GM12801 (cell line): Measurements from ENCODE around the gene CADM1.

Source experiments
- TF ChIP-seq, protein P1 (sequence below): IDR thresholded peaks from one replicate; pipeline ENCODE4 v1.5.1; 2011; ENCODE audit warnings: control low read depth; ENCODE audit not compliant: insufficient read length; ENCODE audit errors: extremely low read depth

Gene CADM1

DNA sequence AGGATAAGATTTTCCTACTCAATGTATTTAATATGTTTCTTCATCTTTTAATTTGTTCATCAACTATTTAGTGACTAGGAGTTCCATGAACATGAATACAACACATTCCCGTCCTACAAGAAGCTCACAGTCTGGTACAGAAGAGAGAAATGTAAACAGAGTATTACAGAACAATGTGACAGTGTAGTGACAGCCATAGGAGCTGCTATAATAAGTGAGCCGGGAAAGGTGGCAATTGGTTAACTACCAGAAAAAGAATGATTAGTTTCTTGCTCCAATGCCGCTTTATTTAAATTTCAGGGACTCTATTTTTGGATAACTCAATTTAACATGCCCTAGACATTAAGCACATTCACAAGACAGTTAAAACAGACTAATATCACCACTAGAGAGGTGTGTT, 192.3 kb downstream of the CADM1 start:
- TF ChIP-seq, protein P1, sequence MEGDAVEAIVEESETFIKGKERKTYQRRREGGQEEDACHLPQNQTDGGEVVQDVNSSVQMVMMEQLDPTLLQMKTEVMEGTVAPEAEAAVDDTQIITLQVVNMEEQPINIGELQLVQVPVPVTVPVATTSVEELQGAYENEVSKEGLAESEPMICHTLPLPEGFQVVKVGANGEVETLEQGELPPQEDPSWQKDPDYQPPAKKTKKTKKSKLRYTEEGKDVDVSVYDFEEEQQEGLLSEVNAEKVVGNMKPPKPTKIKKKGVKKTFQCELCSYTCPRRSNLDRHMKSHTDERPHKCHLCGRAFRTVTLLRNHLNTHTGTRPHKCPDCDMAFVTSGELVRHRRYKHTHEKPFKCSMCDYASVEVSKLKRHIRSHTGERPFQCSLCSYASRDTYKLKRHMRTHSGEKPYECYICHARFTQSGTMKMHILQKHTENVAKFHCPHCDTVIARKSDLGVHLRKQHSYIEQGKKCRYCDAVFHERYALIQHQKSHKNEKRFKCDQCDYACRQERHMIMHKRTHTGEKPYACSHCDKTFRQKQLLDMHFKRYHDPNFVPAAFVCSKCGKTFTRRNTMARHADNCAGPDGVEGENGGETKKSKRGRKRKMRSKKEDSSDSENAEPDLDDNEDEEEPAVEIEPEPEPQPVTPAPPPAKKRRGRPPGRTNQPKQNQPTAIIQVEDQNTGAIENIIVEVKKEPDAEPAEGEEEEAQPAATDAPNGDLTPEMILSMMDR = no peak

DNA sequence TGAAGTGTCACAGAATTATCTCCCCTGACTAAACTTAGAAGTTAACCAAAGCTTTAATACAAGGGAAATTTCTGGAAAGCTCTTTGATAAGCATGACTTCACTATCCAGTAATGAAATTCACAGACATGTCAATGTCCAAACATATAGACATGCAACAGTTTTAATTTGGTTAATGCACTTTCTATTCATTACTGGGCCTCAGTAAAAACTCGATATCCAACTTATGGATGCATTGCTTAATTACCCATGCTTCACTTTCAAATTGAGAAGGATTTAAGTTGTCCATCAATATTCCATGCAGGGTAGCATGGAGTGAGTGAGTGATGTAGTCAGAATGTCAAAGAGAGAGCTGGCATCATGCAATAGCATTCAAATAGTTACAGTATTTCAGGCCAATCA, 197.5 kb downstream of the CADM1 start:
- TF ChIP-seq, protein P1 = no peak

DNA sequence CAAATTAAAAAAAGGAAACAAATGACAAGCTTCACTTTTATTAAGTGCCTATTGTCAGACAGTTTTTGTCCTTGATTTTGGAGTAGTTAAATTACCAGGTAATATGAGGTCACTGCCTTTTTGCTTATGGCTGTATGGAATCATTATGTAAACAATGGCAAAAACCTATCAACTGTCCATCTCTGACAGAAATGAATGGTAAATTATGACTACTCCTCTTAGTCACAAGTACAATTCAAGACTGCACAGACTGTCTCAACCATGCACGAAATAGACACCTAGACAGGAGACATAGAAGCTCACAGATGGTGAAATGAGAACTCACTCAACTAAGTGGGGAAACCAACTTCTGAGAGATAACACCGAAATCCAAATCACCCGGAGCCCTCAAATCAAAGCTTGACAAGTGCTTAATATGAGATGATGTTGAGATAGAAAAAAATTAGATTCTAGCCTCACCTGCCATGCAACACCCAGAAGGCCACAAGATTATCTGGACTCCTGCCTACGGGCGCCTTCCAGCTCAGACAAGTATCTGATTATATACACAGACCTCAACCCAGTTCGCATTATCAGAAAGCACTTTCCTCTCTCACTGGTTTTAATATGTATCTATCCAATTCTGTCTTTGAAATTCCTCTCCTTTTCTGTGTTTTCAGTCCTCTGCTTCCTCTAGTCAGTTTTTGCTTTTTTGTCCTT, 199.3 kb downstream of the CADM1 start:
- TF ChIP-seq, protein P1 = no peak

DNA sequence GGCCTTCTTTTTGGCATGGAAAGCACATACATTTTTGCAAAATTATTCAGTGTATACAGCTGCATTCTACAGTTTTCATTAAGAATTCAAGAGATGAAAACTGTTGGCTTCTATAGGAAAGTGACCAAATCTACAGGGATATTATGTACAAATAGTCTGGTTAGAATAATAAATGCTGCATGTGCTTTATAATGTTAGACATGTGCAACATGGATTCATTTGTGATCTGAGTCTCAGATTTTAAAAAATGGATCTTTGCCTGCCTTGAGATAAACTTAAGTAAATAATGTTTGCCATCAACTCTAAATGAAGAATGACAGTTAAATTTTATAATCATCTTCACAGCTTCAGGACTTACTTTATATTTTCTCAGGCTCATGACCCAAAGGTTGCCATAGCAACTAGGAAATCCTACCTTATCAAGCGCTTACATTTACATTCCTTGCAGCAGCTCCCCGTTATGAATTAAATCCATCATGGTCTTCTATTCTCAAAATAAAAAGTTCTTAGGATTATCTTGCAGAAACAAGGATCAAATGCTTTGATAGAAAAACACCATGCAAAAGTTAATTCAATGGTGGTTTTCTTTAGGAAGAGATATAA, 200.2 kb downstream of the CADM1 start:
- TF ChIP-seq, protein P1 = no peak

DNA sequence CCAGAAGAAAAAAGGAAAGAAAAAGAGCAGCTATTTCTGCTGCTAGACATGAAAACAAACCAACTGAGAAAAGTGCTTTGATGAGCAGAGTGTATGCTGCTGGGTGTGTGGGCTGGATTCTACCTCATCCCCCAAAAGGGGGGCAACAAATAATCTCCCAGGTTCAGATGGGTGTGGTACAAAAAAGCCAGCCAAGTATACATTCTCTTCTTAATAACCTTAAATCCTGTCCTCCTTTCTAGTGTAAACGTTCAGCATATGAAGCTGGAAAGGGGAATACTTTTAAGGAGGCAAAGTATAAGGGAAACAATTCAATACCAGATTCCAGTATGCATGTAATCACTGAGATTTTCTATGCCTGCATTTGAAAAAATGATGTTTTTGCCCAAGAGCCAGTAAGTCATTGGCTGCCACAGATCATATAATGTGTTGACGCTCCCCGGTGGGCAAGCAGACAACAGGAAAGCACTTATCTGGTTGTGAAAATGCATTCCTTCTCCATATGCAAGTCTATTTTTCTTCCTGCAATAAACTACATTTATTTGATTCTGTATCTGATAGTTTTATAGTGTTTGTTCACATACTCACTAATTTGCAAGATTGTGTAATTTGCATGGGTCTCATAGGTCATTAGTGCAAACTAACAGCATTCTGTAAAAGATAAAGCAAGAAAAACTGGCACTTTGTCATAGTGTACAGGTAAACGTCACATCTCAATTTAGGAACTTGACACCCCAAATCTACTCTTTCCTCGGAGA, 201.1 kb downstream of the CADM1 start:
- TF ChIP-seq, protein P1 = no peak

DNA sequence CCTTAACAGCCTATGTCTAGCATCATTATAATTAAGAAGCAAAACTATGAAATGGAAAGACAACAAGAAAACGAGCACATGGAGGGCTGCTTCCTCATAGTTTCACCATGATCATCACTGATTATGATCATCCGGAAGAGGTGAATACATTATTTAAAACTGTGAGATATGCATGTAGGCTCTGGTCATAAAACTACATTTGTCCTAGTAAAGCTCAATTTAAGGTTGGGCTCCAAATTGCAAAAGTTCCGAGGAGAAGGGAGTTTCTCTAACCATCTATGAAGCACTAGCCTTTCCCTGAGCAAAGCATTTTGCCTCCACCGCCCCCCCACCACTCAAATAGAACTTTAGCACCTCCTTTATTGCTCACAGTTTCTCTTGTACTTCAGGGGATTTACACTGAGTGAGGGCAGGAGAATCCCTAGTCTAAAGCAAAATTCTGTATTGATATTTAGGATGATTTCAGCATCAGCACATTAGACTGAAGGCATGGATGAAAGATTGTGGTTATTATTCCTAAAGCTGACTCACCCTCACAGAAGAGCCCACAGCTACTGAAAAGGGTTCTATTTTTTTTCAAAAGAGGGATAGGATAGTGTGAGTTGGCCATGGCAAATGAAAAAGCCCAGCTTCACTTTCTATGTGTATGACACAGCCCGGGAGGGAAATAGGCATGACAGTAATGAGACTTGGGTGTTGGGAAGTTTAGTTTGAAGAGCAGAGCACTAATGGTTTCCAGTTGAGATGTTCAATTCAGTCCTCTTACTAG, 203.4 kb downstream of the CADM1 start:
- TF ChIP-seq, protein P1 = no peak
